HG03135 (cell line): ENCODE measurements around the gene RWDD3.

Source experiments
- ATAC-seq: cut with Tn5 transposase; IDR thresholded peaks from one replicate; pipeline ENCODE4 v1.9.1; 2021; ENCODE audit warnings: mild to moderate bottlenecking, moderate library complexity; ENCODE audit not compliant: unreplicated experiment

Gene RWDD3

DNA sequence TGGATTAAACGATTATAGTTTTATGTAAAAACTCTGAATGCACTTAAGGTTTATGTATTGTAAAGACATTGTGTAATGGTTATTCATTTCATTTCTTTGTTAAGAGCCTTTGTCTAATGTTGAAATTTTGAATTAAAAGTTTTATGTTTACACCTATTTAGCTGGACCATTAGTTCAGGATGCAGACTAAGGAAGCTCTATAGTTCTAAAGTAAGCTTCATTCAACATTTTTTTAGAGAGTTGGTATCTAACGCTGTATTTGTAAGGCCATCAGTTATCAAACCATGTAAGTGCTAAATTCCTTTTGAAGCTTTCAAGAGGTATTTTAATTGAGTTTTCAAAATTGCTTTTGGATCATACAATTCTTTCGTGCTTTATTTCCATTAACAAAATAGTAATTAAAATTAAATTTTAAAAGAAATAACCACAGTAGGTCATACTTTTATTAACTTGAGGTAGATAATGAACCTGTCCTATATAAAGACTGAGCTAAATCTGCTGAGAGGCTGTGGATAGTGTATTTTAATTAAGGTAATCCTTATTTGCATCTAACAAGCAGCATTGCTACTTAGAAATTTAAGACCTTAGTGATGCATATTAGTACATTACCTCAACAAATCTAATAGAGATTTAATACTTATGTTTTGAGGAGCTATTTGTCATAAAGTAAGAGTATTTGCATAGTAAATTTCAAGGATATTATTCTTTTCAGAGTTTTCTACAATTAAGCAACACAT is 47.9 kb downstream of the RWDD3 start:
- no peak for ATAC-seq

GRCh38 chr1:95282518-95282895 is 48.5 kb downstream of the RWDD3 start:
- ATAC-seq: no peak

GRCh38 chr1:95284420-95284819 is 50.4 kb downstream of the RWDD3 start:
- ATAC-seq: no peak

- ATAC-seq: no peak
Observed at GRCh38 chr1:95286479-95286878, 52.5 kb downstream of the RWDD3 start.

DNA sequence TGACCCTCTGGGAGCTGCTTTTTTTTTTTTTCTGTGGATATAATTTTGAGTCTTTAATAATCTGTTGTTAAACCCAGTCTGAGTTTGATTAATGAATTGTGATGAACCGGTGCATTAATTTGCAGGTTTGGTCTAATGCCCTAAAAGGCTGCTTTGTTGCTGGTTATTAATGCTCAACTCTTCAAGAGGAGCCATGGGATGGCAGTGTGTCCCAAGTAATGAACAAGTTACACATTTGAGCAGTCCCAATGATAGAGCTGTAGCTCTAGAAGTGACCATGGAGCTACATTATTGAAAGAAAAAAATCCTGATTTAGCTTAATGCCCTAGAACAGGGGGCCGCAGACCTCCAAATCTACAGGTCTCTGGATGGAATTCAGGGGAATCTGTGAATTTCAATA is 53.1 kb downstream of the RWDD3 start:
- ATAC-seq: no peak

DNA sequence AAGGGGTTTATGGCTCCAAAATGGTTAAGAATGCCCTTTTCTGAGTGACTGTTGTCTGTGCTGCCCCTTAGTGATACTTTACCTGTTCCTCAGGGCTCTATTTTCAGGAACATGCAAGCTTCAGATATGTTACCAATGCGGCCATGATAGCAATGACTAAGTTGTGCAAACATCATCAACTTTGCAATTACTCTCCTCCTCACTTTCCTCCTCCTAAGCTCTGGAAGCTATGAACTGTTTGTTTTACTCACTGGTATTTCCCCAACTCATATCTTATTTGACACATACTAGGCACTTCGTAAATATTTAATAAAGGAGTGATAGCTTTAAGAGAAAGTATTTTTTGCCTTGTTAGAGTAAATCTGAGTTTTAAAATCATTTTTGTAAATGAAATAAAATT is 53.8 kb downstream of the RWDD3 start:
- no peak for ATAC-seq
